GM12892 (cell line): ENCODE results near the gene DHRS7B.
"Not testable (repeated sequence)": the region's sequence is repeated elsewhere in the genome, so short reads cannot be mapped to it uniquely, and the experiment has no call there.

ENCODE experiments used
- DNase-seq: peaks from one replicate; pipeline ENCODE4 v3.0.0; 2011; ENCODE audit not compliant: insufficient read length
- FAIRE-seq: peaks from 2 replicates; lab custom pipeline; 2011; peaks lifted over from hg19 to GRCh38; lab: Jason Lieb, UNC
- POLR2A ChIP-seq: IDR thresholded peaks from 2 replicates; pipeline ENCODE4 v1.6.1; 2011; ENCODE audit warnings: low read depth, low read length, control low read depth
- POLR2AphosphoS5 ChIP-seq: IDR thresholded peaks from 2 replicates; pipeline ENCODE4 v1.6.1; 2011; ENCODE audit warnings: low read depth, low read length, control low read depth
- TAF1 ChIP-seq: IDR thresholded peaks from 2 replicates; pipeline ENCODE4 v1.6.1; 2011; ENCODE audit warnings: low read depth, mild to moderate bottlenecking, control low read depth, low read length, borderline replicate concordance

Gene DHRS7B

DNA sequence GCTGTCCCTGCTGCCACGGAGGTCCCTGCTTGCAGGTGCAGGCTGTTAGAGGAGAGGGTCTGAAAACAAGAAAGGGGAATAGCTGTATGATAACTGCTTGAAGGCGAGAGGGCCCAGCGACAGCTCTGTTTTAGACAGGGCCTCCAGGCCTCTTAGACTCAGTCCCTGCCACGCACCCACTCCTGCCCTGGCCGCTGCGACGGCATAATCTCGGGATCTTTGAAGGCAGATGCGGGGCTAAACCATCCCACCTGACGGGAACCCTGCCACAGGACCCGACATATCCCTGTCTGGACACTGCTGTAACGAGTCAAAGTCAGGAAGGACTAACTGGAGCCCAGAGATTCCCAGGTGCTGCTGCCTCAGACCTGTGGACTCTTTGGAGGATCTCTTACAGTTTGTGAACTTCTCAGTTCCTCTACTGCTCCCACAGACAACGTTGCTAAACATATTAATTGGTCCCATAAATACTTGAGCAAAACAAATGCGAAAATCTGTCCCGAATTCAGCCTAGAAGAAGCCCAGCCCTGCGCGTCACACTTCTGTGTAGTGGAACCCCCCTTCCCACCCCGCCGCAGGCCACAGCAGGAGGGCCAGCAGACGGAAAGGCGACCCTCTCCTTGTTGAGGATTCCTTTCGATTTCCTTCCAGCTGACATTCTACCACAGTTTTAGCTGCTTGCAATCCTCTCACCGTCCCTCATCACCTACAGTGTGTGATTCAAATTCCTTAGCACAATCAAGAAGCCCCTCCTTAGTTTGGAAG lies 88.2 kb downstream of the DHRS7B start:
- TF ChIP-seq TAF1 (no peak), POLR2AphosphoS5 (no peak), POLR2A (no peak)
- FAIRE-seq (no peak), DNase-seq (no peak)

DNA sequence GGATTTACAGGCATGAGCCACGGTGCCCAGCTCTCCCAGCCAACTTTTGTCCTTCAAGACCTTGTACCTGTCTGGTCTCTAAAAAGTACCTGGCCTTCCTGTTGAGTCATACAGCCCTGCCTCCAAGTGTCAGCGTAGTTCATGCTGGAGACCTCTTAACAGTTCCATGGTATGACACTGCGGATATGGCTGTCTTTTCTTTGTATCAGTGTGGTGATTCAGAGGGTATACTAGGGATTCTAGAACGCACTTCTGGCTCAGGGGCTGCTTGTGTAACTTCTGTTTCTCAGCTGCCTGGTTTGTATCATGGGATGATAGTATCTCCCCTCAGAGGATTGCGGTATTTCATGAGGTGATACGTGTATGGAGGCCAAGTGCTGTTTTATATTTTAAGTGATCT lies 89.2 kb downstream of the DHRS7B start:
- no peak for FAIRE-seq
- DNase-seq: no peak
- no peak for TF ChIP-seq POLR2AphosphoS5
- TF ChIP-seq POLR2A: no peak
- TF ChIP-seq TAF1: no peak

DNA sequence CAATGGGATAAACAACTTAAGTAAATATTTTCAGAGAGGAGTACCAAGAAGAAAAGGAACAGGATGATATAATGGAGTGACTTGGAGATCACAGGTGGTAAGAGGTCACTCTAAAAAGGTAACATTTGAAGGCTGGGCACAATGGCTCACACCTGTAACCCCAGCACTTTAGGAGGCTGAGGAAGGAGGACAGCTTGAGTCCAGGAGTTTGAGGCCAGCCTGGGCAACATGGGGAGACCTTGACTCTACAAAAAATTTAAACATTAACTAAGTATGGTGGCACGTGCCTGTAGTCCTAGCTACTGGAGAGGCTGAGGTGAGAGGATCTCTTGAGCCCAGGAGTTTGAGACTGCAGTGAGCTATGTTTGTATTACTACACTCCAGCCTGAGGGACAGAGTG lies 90.6 kb downstream of the DHRS7B start:
- no peak for DNase-seq
- FAIRE-seq: no peak
- no peak for TF ChIP-seq TAF1
- TF ChIP-seq POLR2AphosphoS5: no peak
- no peak for TF ChIP-seq POLR2A

DNA sequence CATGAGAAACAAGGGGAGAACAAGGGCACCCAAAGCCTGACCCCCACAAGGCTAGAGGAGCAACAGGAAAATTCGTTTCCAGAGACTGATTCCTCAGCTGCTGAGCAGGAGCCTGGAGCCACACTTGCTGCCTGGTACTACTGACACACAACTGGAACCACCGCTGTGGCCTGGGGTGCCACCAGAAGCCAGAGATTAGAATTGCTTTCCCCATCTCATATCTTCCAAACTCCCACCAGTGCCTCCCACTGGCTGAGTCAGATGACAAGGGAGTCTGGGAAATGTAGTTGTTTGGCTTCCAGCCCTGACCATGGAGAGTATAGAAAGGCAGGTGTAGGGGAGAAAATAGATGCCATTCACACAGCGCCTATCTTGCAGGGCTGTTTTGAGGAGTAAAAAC lies 91.3 kb downstream of the DHRS7B start:
- TF ChIP-seq TAF1: no peak
- no peak for TF ChIP-seq POLR2A
- no peak for TF ChIP-seq POLR2AphosphoS5
- FAIRE-seq: no peak

DNA sequence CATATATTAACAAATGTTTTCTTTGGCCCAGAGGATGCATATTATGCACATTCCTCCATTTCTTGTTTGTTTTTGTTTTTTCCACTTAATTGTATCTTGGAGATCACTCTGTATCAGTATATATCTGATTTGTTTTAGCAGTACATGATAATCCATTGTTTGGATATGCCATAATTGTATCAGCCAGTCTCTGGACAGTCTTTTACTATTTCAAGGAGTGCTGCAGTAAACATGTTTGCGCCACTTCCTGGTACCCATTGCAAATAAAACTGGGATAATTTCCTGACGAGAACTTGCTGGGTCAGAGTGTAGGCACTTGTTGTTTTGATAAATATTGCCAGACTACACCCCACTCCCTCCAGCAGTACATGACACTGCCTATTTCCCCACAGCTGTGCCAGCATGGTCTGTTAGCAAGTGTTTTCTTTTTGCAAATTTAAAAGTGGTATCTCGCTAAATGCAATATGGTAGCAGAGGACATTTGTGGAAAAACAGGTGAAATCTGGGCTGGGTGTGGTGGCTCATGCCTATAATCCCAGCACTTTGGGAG lies 92.1 kb downstream of the DHRS7B start:
- no peak for FAIRE-seq
- no peak for TF ChIP-seq TAF1
- no peak for TF ChIP-seq POLR2AphosphoS5
- no peak for TF ChIP-seq POLR2A
- no peak for DNase-seq

More for the DNA sequence above, 91.3 kb downstream of the DHRS7B start:
- DNase-seq: no peak

DNA sequence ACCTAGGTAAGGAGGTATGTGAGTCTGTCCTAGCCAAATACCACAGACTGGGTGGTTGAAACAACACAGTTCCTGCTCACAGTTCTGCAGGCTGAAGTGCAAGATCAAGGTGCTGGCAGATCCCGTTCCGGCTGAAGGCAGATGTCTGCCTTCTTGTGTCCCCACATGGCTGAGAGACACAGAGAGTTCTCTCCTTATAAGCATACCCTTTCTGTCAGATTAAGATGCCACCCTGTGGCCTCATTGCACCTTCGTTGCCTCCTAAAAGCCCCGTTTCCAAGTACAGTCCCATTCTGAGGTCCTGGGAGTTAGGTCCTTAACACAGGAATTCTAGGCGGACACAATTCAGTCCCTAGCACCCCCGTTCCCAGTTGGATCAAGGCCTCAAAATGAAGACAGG lies 96.3 kb downstream of the DHRS7B start:
- FAIRE-seq (no peak), DNase-seq (no peak)
- TF ChIP-seq POLR2AphosphoS5 (no peak), TAF1 (no peak), POLR2A (no peak)

DNA sequence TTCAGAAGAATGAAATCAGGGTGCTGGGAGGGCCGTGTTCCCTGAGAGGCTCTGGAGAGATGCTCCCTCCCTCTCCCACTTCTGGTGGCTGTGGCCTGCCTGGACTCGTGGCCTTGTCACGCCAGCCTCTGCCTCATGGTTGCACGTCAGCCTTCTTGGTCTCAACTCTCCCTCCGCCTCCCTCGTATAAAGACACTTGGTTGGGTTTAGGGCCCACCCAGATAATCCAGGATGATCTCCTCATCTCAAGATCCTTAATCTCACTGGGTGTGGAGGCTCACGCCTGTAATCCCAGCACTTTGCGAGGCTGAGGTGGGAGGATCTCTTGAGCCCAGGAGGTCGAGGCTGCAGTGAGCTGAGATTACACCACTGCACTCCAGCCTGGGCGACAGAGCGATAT lies 100.5 kb downstream of the DHRS7B start:
- not testable (repeated sequence) for DNase-seq, FAIRE-seq

DNA sequence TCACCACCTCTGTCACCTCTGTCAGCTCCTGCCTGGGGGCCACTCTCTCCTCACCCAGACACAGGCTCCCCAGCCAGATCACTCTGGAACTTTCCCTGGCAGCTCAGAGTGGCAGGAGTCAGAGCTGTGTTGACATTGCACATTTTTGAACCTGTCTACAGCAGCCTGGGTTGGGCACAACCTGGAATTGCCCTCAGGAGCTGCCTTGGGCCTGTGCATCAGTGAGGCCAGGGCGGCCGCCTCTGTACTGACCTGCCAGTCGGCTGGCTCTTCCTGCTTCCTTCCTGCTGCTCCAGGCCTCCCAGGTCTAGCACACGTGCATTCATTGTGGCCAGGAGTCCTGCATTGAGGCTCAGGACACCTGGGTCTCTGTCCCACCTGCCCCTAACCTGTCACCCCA lies 101.3 kb downstream of the DHRS7B start:
- FAIRE-seq: no peak
- DNase-seq: no peak
- no peak for TF ChIP-seq TAF1
- no peak for TF ChIP-seq POLR2AphosphoS5
- no peak for TF ChIP-seq POLR2A

DNA sequence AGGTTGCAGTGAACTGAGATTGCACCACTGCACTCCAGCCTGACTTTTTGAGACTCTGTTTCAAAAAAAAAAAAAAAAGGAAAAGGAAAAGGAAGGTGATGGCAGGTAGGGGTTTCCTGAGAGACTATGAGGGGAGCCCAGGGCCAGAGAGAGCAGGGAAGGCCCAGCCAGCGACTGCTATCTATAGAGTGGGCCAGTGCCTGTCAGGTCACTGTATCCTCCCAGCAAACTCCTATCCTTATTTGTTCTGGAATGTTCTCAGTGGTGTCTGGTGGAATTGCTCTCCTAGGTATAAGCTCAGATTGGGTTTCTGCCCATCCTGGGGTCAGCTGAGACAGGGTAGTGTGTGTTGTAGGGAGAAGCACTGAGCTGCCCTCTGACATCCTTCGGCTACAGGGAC lies 102.1 kb downstream of the DHRS7B start:
- FAIRE-seq (no peak), DNase-seq (no peak)
- TF ChIP-seq POLR2A: no peak
- TF ChIP-seq TAF1: no peak
- TF ChIP-seq POLR2AphosphoS5: no peak

DNA sequence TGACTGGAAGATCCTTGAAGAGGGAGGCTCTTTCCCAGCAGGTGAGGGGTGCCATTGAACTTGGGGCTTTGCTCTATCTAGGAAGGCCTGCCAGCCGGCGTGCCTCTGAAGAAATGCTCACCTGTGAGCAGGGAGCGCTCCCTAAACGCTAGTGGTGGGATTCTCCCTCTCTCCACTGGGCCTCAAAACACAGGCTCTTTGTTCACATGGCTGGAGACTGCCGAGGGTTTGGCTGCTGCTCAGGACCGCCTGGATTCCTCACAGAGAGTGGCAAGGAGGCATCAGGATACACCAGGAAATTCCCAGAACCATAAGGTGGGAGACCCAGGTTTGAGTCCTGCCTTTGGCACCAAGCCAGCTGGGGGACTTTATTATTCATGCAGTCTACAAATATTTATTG lies 104.8 kb downstream of the DHRS7B start:
- TF ChIP-seq POLR2A: no peak
- TF ChIP-seq POLR2AphosphoS5: no peak
- TF ChIP-seq TAF1: no peak
- DNase-seq: no peak
- FAIRE-seq: no peak

DNA sequence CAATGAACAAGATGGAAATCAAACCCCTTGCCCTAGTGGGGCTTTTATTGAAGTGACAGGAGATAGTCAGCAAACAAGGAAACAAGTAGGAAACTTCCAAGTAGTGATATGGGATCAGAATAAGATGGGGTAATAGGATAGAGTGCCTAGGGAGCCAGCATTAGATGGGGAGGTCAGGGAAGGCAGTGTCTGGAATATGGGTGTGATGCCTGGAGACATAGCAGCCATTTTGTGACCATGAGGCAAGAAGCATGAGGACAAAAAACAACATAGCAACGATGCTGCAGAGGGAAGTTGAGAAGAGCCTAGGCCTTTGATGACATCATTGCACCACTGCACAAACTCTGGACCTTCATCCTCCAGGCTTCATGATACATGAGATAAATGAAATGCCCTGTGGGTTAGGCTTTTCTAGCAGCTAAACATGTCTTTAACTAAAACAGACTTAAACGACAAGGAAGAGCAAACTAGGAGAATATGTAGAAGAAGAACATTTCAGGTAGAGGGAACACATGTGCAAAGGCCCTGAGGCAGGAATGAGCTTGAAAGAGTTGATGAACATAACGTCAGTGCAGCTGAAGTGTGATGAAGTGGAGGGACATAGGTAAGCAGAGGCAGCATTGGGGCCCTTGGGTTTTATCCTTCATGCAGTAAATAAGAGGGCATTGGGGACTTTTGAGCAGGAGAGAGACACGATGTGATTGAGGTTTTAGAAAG lies 105.4 kb downstream of the DHRS7B start:
- DNase-seq: no peak
- no peak for TF ChIP-seq POLR2AphosphoS5
- TF ChIP-seq POLR2A: no peak
- TF ChIP-seq TAF1: no peak
- FAIRE-seq: no peak

DNA sequence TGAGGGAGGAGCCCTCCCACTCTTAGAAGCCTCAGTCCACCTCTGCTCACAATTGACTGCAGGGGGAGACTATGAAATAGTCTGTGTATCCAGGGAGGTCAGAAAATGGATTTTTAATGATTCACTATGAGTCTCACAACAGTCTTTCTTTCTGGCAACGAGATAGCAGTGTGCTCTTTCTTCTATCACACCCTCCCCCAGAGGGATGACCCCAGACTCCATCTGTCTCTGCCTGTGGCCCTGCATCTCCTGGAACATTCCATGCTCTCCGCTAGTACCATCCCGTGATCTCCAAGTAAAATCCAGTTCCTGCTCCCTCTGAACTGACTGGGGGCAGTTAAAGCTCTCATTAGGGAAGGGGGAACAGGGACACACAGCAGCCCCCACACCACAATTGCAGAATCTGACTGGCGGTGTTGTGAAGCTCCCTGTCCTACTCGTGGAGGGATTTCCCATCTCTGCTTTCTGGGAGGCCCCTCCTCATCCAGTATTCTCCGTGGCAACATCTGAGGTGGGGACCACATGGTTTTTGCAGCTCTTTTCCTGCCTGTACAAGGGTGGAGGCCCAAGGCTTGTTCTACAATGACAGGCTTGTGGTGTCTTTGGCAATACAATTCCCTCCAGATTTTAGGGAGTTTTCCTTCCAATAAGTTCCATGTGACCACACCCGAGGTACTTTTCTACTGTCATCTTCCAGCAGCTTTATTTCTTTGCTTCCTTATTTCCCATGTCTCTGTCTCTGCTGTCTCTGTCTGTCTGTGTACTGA lies 107.0 kb downstream of the DHRS7B start:
- no peak for FAIRE-seq
- DNase-seq: no peak
- TF ChIP-seq TAF1 (no peak), POLR2AphosphoS5 (no peak), POLR2A (no peak)

DNA sequence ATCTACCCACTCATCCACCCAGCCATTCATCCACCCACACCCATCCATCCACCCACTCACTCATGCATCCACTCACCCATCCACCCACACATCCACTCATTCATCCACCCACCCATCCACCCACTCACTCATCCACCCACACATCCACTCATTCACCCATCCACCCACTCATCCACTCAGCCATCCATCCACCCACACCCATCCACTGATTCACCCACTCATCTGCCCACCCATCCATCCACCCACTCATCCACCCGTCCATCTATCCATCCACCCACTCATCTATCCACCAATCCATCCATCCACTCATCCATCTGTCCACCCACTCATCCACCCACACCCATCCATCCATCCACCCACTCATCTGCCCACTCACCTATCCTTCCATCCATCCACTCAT lies 109.2 kb downstream of the DHRS7B start:
- TF ChIP-seq POLR2AphosphoS5: no peak
- no peak for TF ChIP-seq TAF1
- no peak for TF ChIP-seq POLR2A
- no peak for FAIRE-seq

More for the DNA sequence above, 109.2 kb downstream of the DHRS7B start:
- DNase-seq: no peak
